Measurements from ENCODE around the gene ARAP1. TPM values are rescaled to one million over a fixed set of nuclear protein-coding genes. Genes with fewer than 3 reads are reported as not detected.

The ARAP1 gene
- total RNA-seq, 2 donors from 2014 or later = 74.0 to 83.8 TPM

DNA sequence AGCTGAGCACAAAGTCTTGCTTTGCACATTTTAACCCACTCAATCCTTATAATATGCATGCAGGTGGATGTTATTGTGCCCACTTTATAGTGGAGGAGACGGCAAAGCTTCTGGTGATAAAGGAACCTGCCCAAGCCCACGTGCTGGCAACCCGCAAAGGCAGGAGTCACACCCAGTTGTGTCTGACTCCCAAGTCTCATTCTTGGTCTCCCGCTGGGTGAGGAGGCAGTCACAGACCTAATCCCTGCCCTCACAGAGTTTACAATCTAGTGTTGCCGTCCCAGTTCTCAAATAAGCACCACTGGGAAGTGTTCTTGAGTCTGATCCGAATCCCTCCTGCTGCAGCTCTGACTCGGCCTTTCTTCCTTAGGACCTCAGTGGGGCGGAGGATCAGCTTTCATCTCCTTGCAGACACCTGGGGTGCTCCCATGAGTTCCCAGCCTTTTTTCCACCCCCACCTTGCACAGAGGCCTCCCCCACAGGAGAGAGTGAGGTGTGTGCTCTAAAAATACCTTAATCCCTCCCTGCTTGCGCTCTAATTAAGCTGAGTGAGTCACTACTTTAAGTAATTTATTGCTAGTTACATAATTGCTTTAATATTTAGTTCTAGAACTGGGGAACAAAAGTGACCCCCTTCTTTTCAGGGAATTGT is 93.1 kb downstream of the ARAP1 start:
- TF ChIP-seq, protein P1, sequence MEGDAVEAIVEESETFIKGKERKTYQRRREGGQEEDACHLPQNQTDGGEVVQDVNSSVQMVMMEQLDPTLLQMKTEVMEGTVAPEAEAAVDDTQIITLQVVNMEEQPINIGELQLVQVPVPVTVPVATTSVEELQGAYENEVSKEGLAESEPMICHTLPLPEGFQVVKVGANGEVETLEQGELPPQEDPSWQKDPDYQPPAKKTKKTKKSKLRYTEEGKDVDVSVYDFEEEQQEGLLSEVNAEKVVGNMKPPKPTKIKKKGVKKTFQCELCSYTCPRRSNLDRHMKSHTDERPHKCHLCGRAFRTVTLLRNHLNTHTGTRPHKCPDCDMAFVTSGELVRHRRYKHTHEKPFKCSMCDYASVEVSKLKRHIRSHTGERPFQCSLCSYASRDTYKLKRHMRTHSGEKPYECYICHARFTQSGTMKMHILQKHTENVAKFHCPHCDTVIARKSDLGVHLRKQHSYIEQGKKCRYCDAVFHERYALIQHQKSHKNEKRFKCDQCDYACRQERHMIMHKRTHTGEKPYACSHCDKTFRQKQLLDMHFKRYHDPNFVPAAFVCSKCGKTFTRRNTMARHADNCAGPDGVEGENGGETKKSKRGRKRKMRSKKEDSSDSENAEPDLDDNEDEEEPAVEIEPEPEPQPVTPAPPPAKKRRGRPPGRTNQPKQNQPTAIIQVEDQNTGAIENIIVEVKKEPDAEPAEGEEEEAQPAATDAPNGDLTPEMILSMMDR (IDR thresholded peaks at IDR 0.05) = no peak
- Histone ChIP-seq H3K27me3 (no peaks in the 10 kb centered on the region), H3K27ac (no peak overlapping the region), H3K4me1 (no peaks in the 10 kb centered on the region), H3K36me3 (no peaks in the 10 kb centered on the region), H3K9me3 (no peaks in the 10 kb centered on the region), H3K4me3 (no peak overlapping the region)
- DNase-seq (ENCODE audit: low spot score) = no peak

DNA sequence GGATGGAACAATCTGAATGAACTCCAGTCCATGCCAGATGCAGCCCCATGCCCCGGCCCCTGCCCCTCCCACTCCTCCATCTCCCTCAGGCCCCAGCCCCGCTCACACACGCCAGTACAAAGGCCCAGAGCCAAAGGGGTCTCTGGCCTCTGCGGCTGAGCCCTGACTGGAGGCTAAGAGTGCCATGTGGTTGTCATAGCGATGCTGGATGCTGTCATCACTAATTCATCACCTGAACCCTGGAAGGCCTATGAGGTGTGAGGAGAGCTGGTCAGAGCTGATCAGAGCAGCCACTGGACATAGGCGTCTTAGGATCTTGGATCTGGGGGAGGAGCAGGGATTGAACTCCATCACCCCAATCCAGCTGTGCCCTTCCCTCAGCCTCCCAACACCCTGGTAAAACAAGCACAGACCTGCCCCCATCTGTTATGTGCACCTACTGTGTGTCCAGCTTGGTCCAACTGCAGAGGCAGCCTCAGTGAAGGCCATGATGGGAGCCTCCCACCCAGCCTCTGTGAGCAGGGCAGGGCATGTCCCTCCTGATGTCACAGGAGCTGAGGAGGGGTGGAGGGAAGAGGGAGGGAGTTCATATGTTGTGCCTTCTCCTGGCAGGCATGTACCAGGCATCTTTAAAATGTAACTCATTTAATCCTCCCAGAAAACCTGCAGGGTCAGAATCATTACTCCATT is 94.7 kb downstream of the ARAP1 start:
- Histone ChIP-seq H3K36me3 (no peaks in the 10 kb centered on the region), H3K27ac (no peak overlapping the region), H3K9me3 (no peaks in the 10 kb centered on the region), H3K4me3 (no peak overlapping the region), H3K27me3 (no peaks in the 10 kb centered on the region), H3K4me1 (no peaks in the 10 kb centered on the region)
- no peak for DNase-seq (ENCODE audit: low spot score)
- TF ChIP-seq, protein P1 (IDR thresholded peaks at IDR 0.05) = no peak

DNA sequence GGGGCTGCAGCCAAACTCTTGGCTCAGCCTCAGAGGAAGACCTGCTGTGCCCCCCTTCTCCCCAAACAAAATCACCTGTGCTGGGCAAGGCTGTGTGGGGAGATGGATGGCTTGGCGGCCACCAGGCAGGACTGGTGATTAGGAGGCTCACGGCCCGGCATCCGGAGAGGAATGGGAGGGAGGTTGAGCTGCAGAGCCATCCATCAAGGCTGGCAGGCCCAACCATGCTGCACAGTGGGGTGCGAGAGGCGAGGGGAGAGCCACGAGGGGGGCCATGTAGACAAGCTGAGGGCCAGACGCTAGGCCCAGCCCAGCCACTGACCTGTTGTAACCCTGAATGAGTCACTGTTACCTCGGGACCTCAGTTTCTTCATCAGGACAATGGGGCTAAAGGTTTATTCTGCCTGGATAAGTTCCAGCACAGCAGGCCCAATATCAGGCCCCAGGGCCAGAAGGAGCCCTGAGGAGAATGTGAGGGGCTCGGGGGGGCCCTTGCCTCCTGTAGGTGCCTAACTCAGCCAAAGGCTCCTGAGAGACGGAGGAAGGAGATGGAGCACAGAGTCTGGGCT is 96.2 kb downstream of the ARAP1 start:
- no peaks in the 10 kb centered on the region for H3K4me1 ChIP-seq
- DNase-seq (ENCODE audit: low spot score) = no peak

DNA sequence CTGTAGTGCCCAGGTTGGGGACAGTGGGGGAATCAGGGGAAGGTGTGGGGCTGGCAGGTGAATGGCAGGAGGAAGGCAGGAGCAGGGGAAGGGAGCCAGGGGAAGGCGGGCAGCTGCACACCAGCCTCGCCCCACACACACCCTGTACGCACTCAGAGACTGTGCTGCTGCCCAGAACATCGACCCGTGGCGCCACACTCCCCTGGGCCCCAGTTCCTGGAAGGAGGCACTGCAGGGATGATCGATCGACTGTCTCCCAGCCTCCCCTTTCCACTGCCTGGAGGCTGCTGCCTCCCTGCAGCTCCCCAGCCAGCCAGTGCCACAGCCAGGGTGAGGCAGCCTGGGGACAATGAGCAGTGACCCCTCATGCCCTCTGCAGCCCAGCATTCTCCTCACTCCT is 97.2 kb downstream of the ARAP1 start:
- H3K4me1 ChIP-seq = no peaks in the 10 kb centered on the region
- H3K36me3 ChIP-seq = no peaks in the 10 kb centered on the region
- no peak overlapping the region for H3K4me3 ChIP-seq
- H3K9me3 ChIP-seq = no peaks in the 10 kb centered on the region
- TF ChIP-seq, protein P1 (IDR thresholded peaks at IDR 0.05) = no peak
- H3K27me3 ChIP-seq = no peaks in the 10 kb centered on the region
- DNase-seq (ENCODE audit: low spot score) = no peak
- H3K27ac ChIP-seq = no peak overlapping the region

More for the DNA sequence above, 96.2 kb downstream of the ARAP1 start:
- Histone ChIP-seq H3K9me3 (no peaks in the 10 kb centered on the region), H3K36me3 (no peaks in the 10 kb centered on the region), H3K27me3 (no peaks in the 10 kb centered on the region), H3K4me3 (no peak overlapping the region), H3K27ac (no peak overlapping the region)
- TF ChIP-seq, protein P1 (IDR thresholded peaks at IDR 0.05) = no peak

DNA sequence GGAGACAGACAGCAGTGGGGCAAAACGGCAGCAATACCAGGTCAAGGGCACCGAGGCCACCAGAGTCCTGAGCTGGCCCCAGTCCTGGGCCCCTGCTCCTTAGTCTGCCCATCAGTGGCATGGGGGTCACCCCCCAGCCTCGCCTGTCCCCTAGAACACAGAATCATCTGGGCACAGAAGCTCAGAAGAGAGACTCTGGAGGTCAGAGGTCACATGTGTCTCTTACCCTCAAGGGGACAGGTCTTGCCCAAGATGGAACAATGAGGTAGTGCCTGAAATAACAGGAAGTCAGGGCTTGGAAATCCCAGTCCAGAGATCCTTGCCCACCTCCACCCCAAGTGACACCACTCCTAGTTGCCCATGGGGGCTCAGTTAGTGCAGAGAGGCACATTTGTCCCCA is 98.6 kb downstream of the ARAP1 start:
- TF ChIP-seq, protein P1 (IDR thresholded peaks at IDR 0.05) = no peak
- H3K27ac ChIP-seq = no peak overlapping the region
- H3K9me3 ChIP-seq = no peaks in the 10 kb centered on the region
- DNase-seq (ENCODE audit: low spot score) = no peak
- H3K27me3 ChIP-seq = no peaks in the 10 kb centered on the region
- no peak overlapping the region for H3K4me3 ChIP-seq
- no peaks in the 10 kb centered on the region for H3K4me1 ChIP-seq
- H3K36me3 ChIP-seq = no peaks in the 10 kb centered on the region

Measured in right atrium auricular region (tissue), 2 donors.